ENCODE results near the gene RELB.

DNA sequence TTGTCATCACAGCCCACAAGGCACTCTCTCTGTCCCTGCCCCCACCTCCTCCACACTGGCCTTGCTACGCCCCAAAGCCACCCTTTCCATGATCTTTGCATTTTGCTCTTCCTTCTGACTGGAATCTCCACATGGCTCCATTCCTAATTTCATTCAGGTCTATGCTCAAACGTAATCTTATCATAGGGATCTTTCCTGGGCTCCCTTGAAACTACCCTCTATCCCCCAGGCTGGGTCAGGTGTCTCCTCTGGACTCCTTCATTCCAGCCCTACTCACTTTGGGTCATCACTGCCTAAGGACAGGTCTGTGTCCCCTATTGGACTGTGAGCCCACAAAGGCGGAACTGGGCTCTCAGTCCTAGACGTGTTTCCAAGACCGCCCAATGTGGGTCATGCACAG, 80.9 kb downstream of the RELB start:
- TF ChIP-seq EZH2 (IDR thresholded peaks at IDR 0.05) (no peak), POLR2AphosphoS5 (IDR thresholded peaks at IDR 0.05; ENCODE audit: borderline replicate concordance, low read depth, low read length) (no peak), FOXP2 (optimal IDR thresholded peaks at IDR 0.05; ENCODE audit: control extremely low read depth, extremely low read length, insufficient read depth) (no peak)
